ENCODE measurements around the gene AMIGO2.

AMIGO2 gene

GRCh38 chr12:47033789-47034555 lies 45.8 kb downstream of the AMIGO2 start:
- no peak for DNase-seq (ENCODE audit: low read depth in 2 of 2)

GRCh38 chr12:47033081-47033480 lies 46.7 kb downstream of the AMIGO2 start:
- no peak for DNase-seq (ENCODE audit: low read depth in 2 of 2)

DNA sequence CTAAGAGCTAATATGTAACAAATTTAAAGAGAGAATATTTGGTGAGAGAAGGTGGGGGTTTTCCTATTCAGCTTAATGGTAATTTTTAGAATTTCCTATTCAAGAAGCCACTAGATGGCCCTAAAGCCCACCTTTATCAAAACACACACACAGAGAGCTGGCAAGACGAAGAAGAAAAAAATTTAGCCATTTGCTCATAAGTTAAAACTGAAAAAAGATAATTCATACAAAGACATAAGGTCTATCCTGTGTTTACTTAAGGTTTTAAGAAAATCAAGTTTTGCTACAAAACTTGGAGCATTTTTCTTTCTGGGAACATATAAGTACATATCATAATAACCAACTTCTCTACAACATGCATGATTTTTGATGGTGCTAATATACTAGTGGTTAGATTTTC lies 47.1 kb downstream of the AMIGO2 start:
- no peak for DNase-seq (ENCODE audit: low read depth in 2 of 2)

GRCh38 chr12:47029903-47030302 lies 49.9 kb downstream of the AMIGO2 start:
- DNase-seq (ENCODE audit: low read depth in 2 of 2), result no peak

- DNase-seq (ENCODE audit: low read depth in 2 of 2), result no peak
These were observed 50.6 kb downstream of the AMIGO2 start for GRCh38 chr12:47028981-47029708.

GRCh38 chr12:47028186-47028585 lies 51.6 kb downstream of the AMIGO2 start:
- no peak for DNase-seq (ENCODE audit: low read depth in 2 of 2)

Measured in stimulated activated CD8-positive, alpha-beta memory T cell treated with anti-CD3 and anti-CD28 coated beads, Interleukin-15, amount 100 ng/mL, for 48 hours (primary cell).